Measurements from ENCODE around the gene ZNF808. TPM values are rescaled to one million over a fixed set of nuclear protein-coding genes. Genes with fewer than 3 reads are reported as not detected.
A peak's percentile ranks its signal among the peaks of the same experiment; 100 is the strongest.

ZNF808 gene
- total and polyA plus RNA-seq, 2 of the 13 experiments (the other 11 are each of a cell fraction or from before 2014, with no cell fraction given), result 3.0 to 7.4 TPM

- Histone ChIP-seq H3K4me3 (replicated peaks in 1 of 3; ENCODE audit: insufficient read depth in 1 of 3, low read depth in 2 of 3, low read length in 3 of 3) (no peak overlapping the region), H3K4me2 (ENCODE audit: low read depth, low read length) (no peak overlapping the region), H2AFZ (ENCODE audit: low read length) (no peak overlapping the region), H3K36me3 (replicated peaks in 1 of 2; ENCODE audit: control insufficient read depth in 1 of 2, insufficient read depth in 2 of 2, low read length in 2 of 2) (no peaks in the 10 kb centered on the region), H4K20me1 (ENCODE audit: insufficient read depth, low read length) (no peaks in the 10 kb centered on the region), H3K27me3 (ENCODE audit: control insufficient read depth in 1 of 2, insufficient read depth in 2 of 2, low read length in 2 of 2) (no peaks in the 10 kb centered on the region; a peak in 1 of 5 replicates), H3K4me1 (ENCODE audit: insufficient read depth, low read length) (peaks cover 14% of the 10 kb centered on the region; the same call in 1 of the 2 replicates), H3K79me2 (ENCODE audit: insufficient read depth, low read length) (no peaks in the 10 kb centered on the region), H3K27ac (ENCODE audit: extremely low read length, insufficient read depth, low read length) (no peak overlapping the region), H3K9me3 (ENCODE audit: low read length) (peaks cover 43% of the 10 kb centered on the region), H3K9ac (ENCODE audit: insufficient read depth, low read depth, low read length) (no peak overlapping the region)
- FAIRE-seq (no peak), DNase-seq (ENCODE audit: low spot score) (no peak), ATAC-seq (peak; percentile 65)
- ChIA-PET POLR2A (no interaction called here), CTCF (ENCODE audit: low intra/inter-chr PET ratio, low total read pairs) (no interaction called here)
- in situ Hi-C loops (cut with HindIII; ENCODE audit: extremely low pct_ligation_motif_present, low pct_unique_long_range_greater_than_20kb) (no loop called here), intact Hi-C loops (cut with micrococcal nuclease; ENCODE audit: unreplicated experiment) (no loop called here)
- BruUV-seq (replicated peaks), result no TSS peak
- WGBS (ENCODE audit: low lambda C conversion rate), result 10% methylated on average over 5 of the region's 5 CpGs
- TF ChIP-seq ZNF343 (CRISPR knock-in tag; IDR thresholded peaks at IDR 0.05) (no peak), ZBTB34 (CRISPR knock-in tag; IDR thresholded peaks at IDR 0.05) (no peak), ZNF839 (CRISPR knock-in tag; IDR thresholded peaks at IDR 0.05; ENCODE audit: borderline replicate concordance) (no peak), HHEX (CRISPR knock-in tag; IDR thresholded peaks at IDR 0.05) (no peak), NR2F1 (CRISPR knock-in tag; IDR thresholded peaks at IDR 0.05) (no peak), CHD2 (IDR thresholded peaks at IDR 0.05; ENCODE audit: low read depth, low read length) (no peak), ZBTB44 (CRISPR knock-in tag; IDR thresholded peaks at IDR 0.05) (no peak), TBL1XR1 (IDR thresholded peaks at IDR 0.05; ENCODE audit: borderline replicate concordance, low read length, partially characterized antibody) (no peak), NR2F6 (IDR thresholded peaks at IDR 0.05) (no peak), NR2F6 (CRISPR knock-in tag; IDR thresholded peaks at IDR 0.05) (no peak), ZBTB21 (CRISPR knock-in tag; IDR thresholded peaks at IDR 0.05) (no peak), NKX3-1 (CRISPR knock-in tag; IDR thresholded peaks at IDR 0.05) (no peak), KAT2B (IDR thresholded peaks at IDR 0.05; ENCODE audit: borderline replicate concordance, low read depth, low read length) (no peak), ZFAT (CRISPR knock-in tag; conservative IDR thresholded peaks at IDR 0.05) (no peak), MXI1 (IDR thresholded peaks at IDR 0.05; ENCODE audit: borderline replicate concordance, low read depth, low read length) (no peak)
Measured at GRCh38 chr19:52516191-52516590, 11.3 kb upstream of the ZNF808 start.
